ENCODE measurements around the gene NHEJ1. TPM values are rescaled to one million over a fixed set of nuclear protein-coding genes. Genes with fewer than 3 reads are reported as not detected.

NHEJ1 gene
- total RNA-seq, 2 donors from 2014 or later, result 8.9 to 11.6 TPM

DNA sequence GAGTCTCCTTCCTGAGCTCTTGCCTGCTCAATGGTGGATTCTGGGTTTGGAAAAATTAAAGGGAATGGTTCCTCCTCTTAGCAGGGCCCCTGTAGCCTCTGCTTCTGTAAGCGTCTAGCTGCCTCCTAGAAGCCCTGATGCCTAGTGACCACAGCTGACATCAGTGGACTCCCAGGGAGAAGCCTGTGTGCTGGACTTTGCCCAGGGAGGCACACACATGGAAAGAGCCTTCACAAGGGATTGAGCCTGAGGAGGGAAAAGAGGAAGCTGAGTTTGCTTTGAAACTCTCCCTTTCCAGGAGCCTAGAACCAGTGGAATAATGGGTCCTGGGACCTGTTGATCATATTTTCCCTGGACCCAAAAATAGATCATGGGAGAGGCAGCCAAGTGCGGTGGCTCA lies 117.9 kb downstream of the NHEJ1 start:
- intact Hi-C loops (cut with DNase I), result loop anchor here in 1 of 2 donors (5.0 kb wide), 1 partner anchor 275 kb away; no protein-coding TSS in a partner anchor
- peak; percentile 17 for DNase-seq (ENCODE audit: low spot score)

GRCh38 chr2:219042157-219042556 lies 118.5 kb downstream of the NHEJ1 start:
- DNase-seq (ENCODE audit: low spot score), result peak; percentile 56
- intact Hi-C loops (cut with DNase I), result loop anchor here in 1 of 2 donors (5.0 kb wide), 1 partner anchor 275 kb away; no protein-coding TSS in a partner anchor

GRCh38 chr2:219041252-219041651 lies 119.4 kb downstream of the NHEJ1 start, which contains the start of gene CFAP65:
Gene CFAP65, minus strand, starts transcription at chr2:219041516. Its CDS starts 2,468 bp downstream, at chr2:219039048.
- DNase-seq (ENCODE audit: low spot score), result peak; percentile 68
- intact Hi-C loops (cut with DNase I), result loop anchor here in 1 of 2 donors (5.0 kb wide), 1 partner anchor 276 kb away; no protein-coding TSS in a partner anchor

DNA sequence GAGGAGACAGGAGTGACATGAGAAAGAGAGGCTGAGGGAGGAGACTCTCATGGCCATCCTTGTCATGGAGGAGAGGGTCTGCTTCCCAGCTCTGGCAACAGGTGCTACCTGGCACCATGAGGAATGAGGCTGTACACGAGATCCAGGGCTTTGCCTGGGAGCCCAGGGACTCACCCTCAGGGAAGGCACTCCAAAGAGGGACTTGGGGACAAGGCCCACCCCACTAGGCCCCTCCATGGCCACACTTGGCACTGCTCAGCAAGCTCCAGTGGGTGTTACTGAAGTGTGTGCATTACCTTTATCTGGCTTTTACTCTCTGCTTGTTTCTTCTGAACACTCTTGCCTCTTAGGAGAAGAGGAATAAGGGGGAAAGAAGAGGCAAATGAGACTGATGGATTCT lies 122.0 kb downstream of the NHEJ1 start:
- intact Hi-C loops (cut with DNase I), result no loop called here
- DNase-seq (ENCODE audit: low spot score), result peak; percentile 25

DNA sequence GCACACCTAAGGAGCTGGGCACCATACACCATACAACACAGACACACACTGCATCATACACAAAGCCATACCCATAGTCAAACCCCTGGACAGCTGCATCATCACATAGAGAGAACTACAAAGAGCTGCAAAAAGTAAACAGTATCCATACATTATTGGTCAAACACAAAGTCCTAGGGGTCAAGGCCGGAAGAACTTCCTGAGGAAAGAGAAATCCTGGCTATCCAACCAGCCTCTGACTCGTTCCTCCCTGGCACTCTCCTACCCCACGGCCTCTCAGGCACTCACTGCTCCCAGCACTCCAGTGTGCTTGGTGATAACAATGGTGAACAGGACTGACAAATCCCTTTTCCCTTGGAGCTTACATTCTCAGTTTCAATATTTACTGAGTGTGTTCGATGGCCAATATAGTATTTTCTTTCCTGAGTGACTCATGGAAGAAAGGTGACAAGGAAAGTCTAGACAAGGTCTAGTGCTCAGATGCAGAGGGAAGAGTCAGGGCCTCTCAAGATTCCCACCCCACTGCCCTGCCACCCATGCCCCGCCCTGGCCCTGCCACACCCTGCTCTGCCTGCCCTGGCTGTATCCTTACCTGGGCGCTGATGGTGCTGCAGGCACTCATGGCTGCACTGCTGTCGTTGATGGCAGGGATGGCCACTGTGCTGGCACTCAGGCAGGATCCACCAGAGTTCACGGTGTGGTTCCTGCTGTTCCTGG lies 122.7 kb downstream of the NHEJ1 start:
- intact Hi-C loops (cut with DNase I), result no loop called here
- DNase-seq (ENCODE audit: low spot score), result peak; percentile 67

DNA sequence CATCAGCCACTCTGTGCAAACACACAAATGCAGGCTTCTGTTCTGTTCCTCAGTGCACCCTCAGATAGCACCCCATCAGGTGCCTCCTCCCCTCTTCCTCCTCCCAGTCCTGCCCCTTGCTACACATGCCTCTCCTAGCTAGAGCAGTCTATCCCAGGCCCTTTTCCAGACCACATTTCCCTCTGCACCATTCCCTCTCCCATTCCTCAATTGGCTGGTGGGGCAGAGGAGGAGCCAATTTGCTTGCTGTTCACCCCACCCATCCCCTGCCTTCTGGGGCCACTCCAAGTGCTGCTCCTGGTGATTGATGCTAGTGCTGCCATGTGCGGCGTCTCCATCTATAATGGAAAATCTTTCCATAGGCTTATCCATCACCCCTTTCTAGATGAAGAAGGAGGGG lies 124.7 kb downstream of the NHEJ1 start:
- intact Hi-C loops (cut with DNase I), result no loop called here
- DNase-seq (ENCODE audit: low spot score), result peak; percentile 30

DNA sequence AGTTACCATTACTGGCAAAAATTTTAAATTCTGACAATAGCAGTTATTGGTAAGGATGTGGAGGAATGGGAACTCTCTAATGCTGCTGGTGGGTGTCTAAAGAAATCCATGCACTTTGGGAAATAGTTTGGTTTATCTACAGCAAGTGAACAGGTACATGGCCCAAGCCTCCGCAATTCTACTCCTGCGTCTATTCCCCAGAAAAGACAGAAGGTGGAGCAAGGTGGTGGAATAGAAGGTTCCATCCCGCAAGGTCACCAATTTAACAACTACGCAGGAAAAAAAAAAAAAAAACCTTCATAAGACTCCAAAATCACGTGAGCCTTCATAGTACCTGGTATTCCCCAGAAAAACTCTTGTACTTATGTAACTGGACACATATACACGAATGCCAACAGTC lies 125.8 kb downstream of the NHEJ1 start:
- intact Hi-C loops (cut with DNase I), result no loop called here
- DNase-seq (ENCODE audit: low spot score), result peak; percentile 15

GRCh38 chr2:219032051-219032745 lies 128.4 kb downstream of the NHEJ1 start:
- intact Hi-C loops (cut with DNase I), result no loop called here
- DNase-seq (ENCODE audit: low spot score), result peak; percentile 62

DNA sequence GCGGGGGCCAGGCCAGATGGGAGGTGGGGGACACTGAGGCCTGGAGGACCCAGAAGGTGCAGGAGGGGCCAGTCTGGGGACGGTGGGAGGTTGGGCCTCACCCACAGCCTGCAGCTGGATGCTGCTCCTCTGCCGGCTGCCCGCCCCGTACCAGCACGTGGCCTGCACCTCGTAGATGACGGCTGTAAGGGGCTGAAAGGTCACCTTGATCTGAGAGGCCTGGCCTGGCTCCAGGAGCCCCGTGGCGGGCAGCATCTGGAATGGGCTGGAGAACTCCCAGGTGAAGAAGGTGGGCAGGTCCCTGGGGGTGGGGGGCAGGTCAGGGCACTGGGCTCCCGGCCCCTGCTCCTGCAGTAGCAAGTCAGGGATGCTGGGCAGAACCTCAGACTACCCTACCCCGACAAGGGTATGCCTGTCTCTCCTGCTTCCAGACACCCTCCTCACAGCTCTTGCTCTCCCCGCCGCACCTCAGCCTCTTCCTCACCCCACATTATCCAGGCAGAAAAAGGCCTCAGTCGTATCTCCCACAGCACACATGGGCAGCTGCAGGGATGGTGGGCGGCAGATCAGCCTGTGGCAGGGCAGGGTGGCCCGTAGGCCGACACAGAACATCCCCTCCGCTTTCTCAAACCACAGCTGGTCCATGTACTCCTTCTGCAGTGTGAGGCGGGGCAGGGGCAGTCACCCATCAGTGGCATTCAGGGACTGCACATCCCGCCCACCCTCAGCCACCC lies 129.4 kb downstream of the NHEJ1 start:
- intact Hi-C loops (cut with DNase I), result loop anchor here in 1 of 2 donors (1.0 kb wide), 1 partner anchor 27 kb away; no protein-coding TSS in a partner anchor
- DNase-seq (ENCODE audit: low spot score), result no peak

GRCh38 chr2:219030177-219030940 lies 130.3 kb downstream of the NHEJ1 start:
- intact Hi-C loops (cut with DNase I), result no loop called here
- peak; percentile 59 for DNase-seq (ENCODE audit: low spot score)

DNA sequence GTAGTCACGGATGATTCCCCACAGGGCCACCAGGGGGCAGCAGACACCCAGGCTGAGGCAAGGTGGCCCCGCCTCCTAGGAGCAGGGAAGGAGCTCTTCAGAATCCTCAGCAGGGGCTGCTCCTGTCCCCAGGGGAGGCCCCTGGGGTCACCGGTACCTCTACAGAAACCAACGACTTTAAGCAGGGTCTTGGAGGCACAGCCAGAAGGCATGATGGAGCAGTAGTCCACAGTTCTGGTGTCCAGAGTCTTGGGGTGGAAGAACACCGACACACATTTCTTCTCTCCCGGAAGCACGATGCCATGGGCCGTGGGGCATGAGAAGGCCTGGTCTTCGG lies 130.8 kb downstream of the NHEJ1 start:
- intact Hi-C loops (cut with DNase I), result no loop called here
- peak; percentile 93 for DNase-seq (ENCODE audit: low spot score)

- DNase-seq (ENCODE audit: low spot score), result no peak
- intact Hi-C loops (cut with DNase I), result no loop called here
These were observed 131.4 kb downstream of the NHEJ1 start for GRCh38 chr2:219028996-219029828.

GRCh38 chr2:219028141-219028540 lies 132.5 kb downstream of the NHEJ1 start:
- DNase-seq (ENCODE audit: low spot score), result no peak
- intact Hi-C loops (cut with DNase I), result no loop called here

GRCh38 chr2:219027511-219028055 lies 133.0 kb downstream of the NHEJ1 start:
- intact Hi-C loops (cut with DNase I), result no loop called here
- DNase-seq (ENCODE audit: low spot score), result no peak

GRCh38 chr2:219026946-219027345 lies 133.7 kb downstream of the NHEJ1 start:
- DNase-seq (ENCODE audit: low spot score), result no peak
- intact Hi-C loops (cut with DNase I), result no loop called here

DNA sequence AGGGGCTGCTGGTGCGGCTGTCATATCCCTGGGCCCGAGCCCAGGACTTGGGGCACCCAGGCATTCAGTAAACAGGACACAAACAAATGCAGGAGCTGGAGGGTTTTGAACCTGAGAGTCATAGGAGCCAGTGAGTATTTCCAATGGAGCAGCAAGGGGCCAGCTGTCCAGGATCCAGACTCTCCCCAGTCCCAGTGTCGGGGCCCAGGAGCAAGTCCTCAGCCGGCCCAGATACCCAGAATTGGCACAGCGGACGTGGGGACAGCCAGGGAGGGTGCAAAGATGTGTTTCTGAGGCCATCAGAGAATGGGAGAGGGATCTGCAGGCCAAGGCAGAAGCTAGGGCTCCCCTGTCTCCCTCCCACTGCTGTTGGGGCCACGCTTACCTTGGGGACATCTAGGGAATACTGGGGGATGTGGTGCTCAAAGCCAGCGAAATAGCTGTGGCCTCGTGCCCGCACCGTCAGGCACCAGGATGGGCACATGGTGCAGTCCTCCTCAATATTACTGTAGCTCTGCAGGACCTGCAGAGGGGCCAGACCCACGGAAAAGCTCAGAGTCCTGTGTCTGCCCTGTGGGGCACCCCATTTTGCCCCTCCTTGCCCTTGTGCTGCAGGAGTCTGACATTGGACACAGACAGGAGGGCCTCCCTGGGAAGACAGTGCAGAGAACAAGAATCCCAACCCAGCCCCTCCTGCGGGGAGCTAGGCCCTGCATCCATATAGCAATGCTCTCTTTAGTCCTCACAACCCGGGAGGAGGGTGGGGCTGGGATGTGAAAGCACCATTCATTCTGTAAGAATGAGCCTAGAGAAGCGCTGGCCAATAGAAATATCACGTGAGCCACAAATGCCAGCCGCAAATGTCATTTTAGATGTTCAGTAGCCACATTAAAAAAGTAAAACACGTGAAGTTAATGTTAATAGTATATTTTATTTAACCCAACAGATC lies 134.7 kb downstream of the NHEJ1 start:
- DNase-seq (ENCODE audit: low spot score), result peak; percentile 72
- intact Hi-C loops (cut with DNase I), result no loop called here
